Hepatocyte (in vitro differentiated cells): ENCODE measurements around the gene SLC30A1. TPM values are rescaled to one million over a fixed set of nuclear protein-coding genes. Genes with fewer than 3 reads are reported as not detected.

Experiments used
- DNase-seq: peaks from one replicate; pipeline ENCODE4 v3.0.0-alpha.2; 2016; ENCODE audit warnings: low spot score
- H2AFZ ChIP-seq: fragments of 200-600 bp; sonication (generic); 2 replicates; pipeline ENCODE4 v1.6.0; 2016; ENCODE audit warnings: antibody characterized with exemption, mild to moderate bottlenecking
- H3K27ac ChIP-seq: fragments of 200-600 bp; sonication (generic); 2 replicates; pipeline ENCODE4 v1.5.1; 2016; ENCODE audit warnings: mild to moderate bottlenecking
- H3K27me3 ChIP-seq: fragments of 200-600 bp; sonication (generic); 2 replicates; pipeline ENCODE4 v1.6.1; 2016
- H3K36me3 ChIP-seq: fragments of 200-600 bp; sonication (generic); replicated peaks from 2 replicates; pipeline ENCODE4 v1.5.1; 2016; ENCODE audit warnings: low read depth; ENCODE audit not compliant: insufficient read depth
- H3K4me1 ChIP-seq: fragments of 200-600 bp; sonication (generic); 2 replicates; pipeline ENCODE4 v1.5.1; 2016; ENCODE audit warnings: mild to moderate bottlenecking, moderate library complexity; ENCODE audit not compliant: insufficient read depth
- H3K4me2 ChIP-seq: fragments of 200-600 bp; sonication (generic); 2 replicates; pipeline ENCODE4 v1.6.0; 2016
- H3K4me3 ChIP-seq: fragments of 200-600 bp; sonication (generic); 2 replicates; pipeline ENCODE4 v1.5.1; 2016; ENCODE audit warnings: mild to moderate bottlenecking
- H3K79me2 ChIP-seq: fragments of 200-600 bp; sonication (generic); 2 replicates; pipeline ENCODE4 v1.6.0; 2017; ENCODE audit warnings: mild to moderate bottlenecking
- H3K9me2 ChIP-seq: fragments of 200-600 bp; sonication (generic); replicated peaks from 2 replicates; pipeline ENCODE4 v1.6.0; 2017; ENCODE audit warnings: mild to moderate bottlenecking; ENCODE audit not compliant: insufficient read depth
- H3K9me3 ChIP-seq: fragments of 200-600 bp; sonication (generic); 2 replicates; pipeline ENCODE4 v1.5.1; 2016; ENCODE audit warnings: low read depth, mild to moderate bottlenecking
- H4K20me1 ChIP-seq: fragments of 200-600 bp; sonication (generic); 2 replicates; pipeline ENCODE4 v1.6.0; 2016; ENCODE audit warnings: mild to moderate bottlenecking; ENCODE audit not compliant: insufficient read depth, poor library complexity, severe bottlenecking
- CTCF ChIP-seq: fragments of 200-600 bp; sonication (generic); IDR thresholded peaks from 2 replicates; pipeline ENCODE4 v1.5.1; 2016; ENCODE audit warnings: antibody characterized with exemption, mild to moderate bottlenecking; ENCODE audit not compliant: poor library complexity
- EZH2 ChIP-seq: fragments of 200-600 bp; sonication (generic); IDR thresholded peaks from 2 replicates; pipeline ENCODE4 v1.6.1; 2016; ENCODE audit warnings: antibody characterized with exemption, mild to moderate bottlenecking, borderline replicate concordance
- EZH2phosphoT487 ChIP-seq: fragments of 200-600 bp; sonication (generic); IDR thresholded peaks from one replicate; pipeline ENCODE4 v1.6.1; 2018; ENCODE audit warnings: antibody characterized with exemption, mild to moderate bottlenecking, low read depth, moderate library complexity; ENCODE audit not compliant: unreplicated experiment, severe bottlenecking
- WGBS: methylation state at CpG from one replicate; pipeline ENCODE4 v1.1.6; 2016; ENCODE audit warnings: low lambda C conversion rate; ENCODE audit errors: missing lambda C conversion rate; 5-methylcytosine and 5-hydroxymethylcytosine counted together
- polyA plus RNA-seq: library from polyadenylated mRNA; unstranded; fragments of >200 nt; fragmentation: Nextera tagmentation; extraction: Ambion mirVana; gene quantifications from 2 replicates; pipeline ENCODE4 v1.2.1, GENCODE V29; 2016
- total RNA-seq: library from RNA; depleted of rRNA; stranded (reverse); fragments of >200 nt; gene quantifications from 2 replicates; pipeline ENCODE4 v1.2.3, GENCODE V29; 2014

Gene SLC30A1
- total and polyA plus RNA-seq, 2 experiments from 2014 or later: 31.3 to 87.2 TPM

GRCh38 chr1:211559222-211560010 is 19.5 kb downstream of the SLC30A1 start:
- WGBS: 60% methylated on average over 9 of the region's 9 CpGs
- TF ChIP-seq EZH2: no peak
- no peak for TF ChIP-seq EZH2phosphoT487
- Histone ChIP-seq H3K4me2 (peak overlapping the region; percentile 19), H3K9me2 (no peaks in the 10 kb centered on the region), H3K79me2 (no peaks in the 10 kb centered on the region), H3K4me1 (no peaks in the 10 kb centered on the region), H4K20me1 (no peaks in the 10 kb centered on the region), H2AFZ (no peak overlapping the region), H3K27me3 (no peaks in the 10 kb centered on the region), H3K9me3 (no peaks in the 10 kb centered on the region), H3K36me3 (no peaks in the 10 kb centered on the region), H3K4me3 (no peak overlapping the region), H3K27ac (peak overlapping the region; percentile 53)
- peak; percentile 42 for DNase-seq

- no peaks in the 10 kb centered on the region for H3K79me2 ChIP-seq
- H3K4me1 ChIP-seq: no peaks in the 10 kb centered on the region
- no peak overlapping the region for H3K4me3 ChIP-seq
- H4K20me1 ChIP-seq: no peaks in the 10 kb centered on the region
- WGBS: 93% methylated on average over 8 of the region's 8 CpGs
- no peak for DNase-seq
- H3K27me3 ChIP-seq: no peaks in the 10 kb centered on the region
- H2AFZ ChIP-seq: no peak overlapping the region
- TF ChIP-seq EZH2phosphoT487 (no peak), EZH2 (no peak), CTCF (no peak)
- no peaks in the 10 kb centered on the region for H3K36me3 ChIP-seq
- H3K27ac ChIP-seq: no peak overlapping the region
- no peaks in the 10 kb centered on the region for H3K9me2 ChIP-seq
- H3K9me3 ChIP-seq: no peaks in the 10 kb centered on the region
- H3K4me2 ChIP-seq: no peak overlapping the region
Measured at GRCh38 chr1:211557894-211558625, 20.9 kb downstream of the SLC30A1 start.

GRCh38 chr1:211553549-211553948 is 25.4 kb downstream of the SLC30A1 start:
- TF ChIP-seq EZH2phosphoT487 (no peak), CTCF (no peak), EZH2 (no peak)
- Histone ChIP-seq H3K4me3 (no peak overlapping the region), H3K36me3 (no peaks in the 10 kb centered on the region), H2AFZ (no peak overlapping the region), H3K9me3 (no peaks in the 10 kb centered on the region), H3K79me2 (no peaks in the 10 kb centered on the region), H3K9me2 (no peaks in the 10 kb centered on the region), H3K4me2 (no peak overlapping the region), H4K20me1 (no peaks in the 10 kb centered on the region), H3K4me1 (peaks cover 12% of the 10 kb centered on the region), H3K27me3 (no peaks in the 10 kb centered on the region), H3K27ac (no peak overlapping the region)
- 98% methylated on average over 2 of the region's 2 CpGs for WGBS
- no peak for DNase-seq
